Lung (tissue), 12 donors: ENCODE results near the gene OR6J1. TPM values are rescaled to one million over a fixed set of nuclear protein-coding genes. Genes with fewer than 3 reads are reported as not detected.
A peak's percentile ranks its signal among the peaks of the same experiment; 100 is the strongest.

Experiments used
- ATAC-seq: fragments of 200-7000 bp; cut with Tn5 transposase; one replicate; pipeline ENCODE4 v1.9.1; 2020; ENCODE audit warnings: moderate number of reproducible peaks; ENCODE audit not compliant: insufficient read depth, low FRiP score
- DNase-seq, 3 donors: peaks; one replicate each; pipeline ENCODE4 v3.0.0-alpha.2; 2013 to 2017
- H3K27ac ChIP-seq, 2 donors: one replicate each; pipeline ENCODE4 v1.5.1; 2013; ENCODE audit warnings: mild to moderate bottlenecking in 2 of 2, moderate library complexity in 2 of 2, control low read depth in 1 of 2, inconsistent platforms in 1 of 2, low read depth in 1 of 2, low read length in 1 of 2
- H3K27me3 ChIP-seq, 3 donors: one replicate each; pipeline ENCODE4 v1.5.1; 2013; ENCODE audit warnings: low read length in 2 of 3; ENCODE audit not compliant: control insufficient read depth in 3 of 3, insufficient read depth in 3 of 3
- H3K36me3 ChIP-seq, 4 donors: one replicate each; pipeline ENCODE4 v1.5.1; 2013; ENCODE audit warnings: low read length in 4 of 4, mild to moderate bottlenecking in 1 of 4, moderate library complexity in 1 of 4; ENCODE audit not compliant: control insufficient read depth in 4 of 4, insufficient read depth in 4 of 4
- H3K4me1 ChIP-seq, 5 donors: one replicate each; pipeline ENCODE4 v1.5.1; 2013; ENCODE audit warnings: low read length in 5 of 5, mild to moderate bottlenecking in 2 of 5, moderate library complexity in 1 of 5; ENCODE audit not compliant: control insufficient read depth in 5 of 5, insufficient read depth in 5 of 5
- H3K4me3 ChIP-seq: one replicate; pipeline ENCODE4 v1.5.1; 2013; ENCODE audit warnings: mild to moderate bottlenecking, control low read depth, moderate library complexity
- H3K9ac ChIP-seq, 2 donors: one replicate each; pipeline ENCODE4 v1.5.1; 2013; ENCODE audit warnings: low read length in 2 of 2, control low read depth in 1 of 2; ENCODE audit not compliant: insufficient read depth in 1 of 2
- H3K9me3 ChIP-seq, 4 donors: one replicate each; pipeline ENCODE4 v1.5.1; 2013; ENCODE audit warnings: low read length in 3 of 4, mild to moderate bottlenecking in 1 of 4, moderate library complexity in 1 of 4; ENCODE audit not compliant: control insufficient read depth in 4 of 4, insufficient read depth in 3 of 4
- CTCF ChIP-seq: IDR thresholded peaks from 2 replicates; pipeline ENCODE4 v1.5.1; 2012; ENCODE audit warnings: mild to moderate bottlenecking; ENCODE audit errors: control extremely low read depth, extremely low read depth
- WGBS, 2 donors: extraction: QIAGEN DNeasy Blood & Tissue Kit; methylation state at CpG; one replicate each; pipeline ENCODE4 v1.1.7; 2013; 5-methylcytosine and 5-hydroxymethylcytosine counted together
- polyA plus RNA-seq, 2 donors: library from polyadenylated mRNA; stranded (reverse); fragments of 200-250 nt; gene quantifications; one replicate each; pipeline ENCODE4 v1.2.1, GENCODE V29; 2013
- total RNA-seq, 2 donors: library from RNA; depleted of rRNA in 1 of 2; stranded (reverse); fragments of >200 nt in 1 of 2; gene quantifications; one replicate each; pipeline ENCODE4 v1.2.1, GENCODE V29; 2014 to 2021
- donor health status: control.
- donor health status: control.
- donor health status: Bipolar disorder and iron deficiency.
- donor health status: healthy.
- donor health status: DM: yes; HTN: yes; CAD: no.

OR6J1 gene
- total and polyA plus RNA-seq, 4 donors = 0.11 TPM; not detected in 3

DNA sequence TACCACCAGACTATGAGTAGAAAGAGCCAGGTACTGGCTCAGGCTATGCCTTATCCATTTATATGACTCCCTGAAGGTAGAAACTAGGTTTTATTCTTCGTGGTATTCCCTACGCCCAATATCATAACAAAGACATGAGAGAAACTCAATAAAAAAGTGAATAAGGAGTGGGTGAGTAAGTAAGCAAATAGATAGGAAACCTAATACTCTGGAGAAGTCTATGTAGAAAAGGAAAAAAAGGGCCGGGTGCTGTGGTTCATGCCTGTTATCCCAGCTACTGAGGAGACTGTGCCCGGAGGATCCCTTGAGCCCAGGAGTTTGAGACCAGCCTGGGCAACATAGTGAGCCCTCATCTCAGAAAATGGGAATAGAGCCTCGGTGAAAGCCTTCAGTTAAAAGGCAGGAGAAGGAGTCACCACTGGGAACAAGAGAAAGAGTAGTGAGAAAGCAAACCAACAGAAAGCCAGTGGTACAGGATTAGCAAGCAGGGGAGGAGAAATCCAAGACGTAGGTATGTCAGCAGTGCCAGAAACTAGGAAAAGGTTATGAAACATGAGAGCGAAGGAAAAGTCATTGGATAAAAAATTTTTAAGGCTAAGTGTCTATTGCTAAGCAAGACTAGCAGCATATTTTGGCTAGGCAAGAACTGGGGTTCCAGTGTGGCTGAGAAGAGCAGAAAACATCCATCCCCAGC, 6.0 kb upstream of the OR6J1 start:
- H3K4me3 ChIP-seq = no peak overlapping the region
- no peaks in the 10 kb centered on the region for H3K36me3 ChIP-seq
- H3K9me3 ChIP-seq = no peaks in the 10 kb centered on the region
- no peak for TF ChIP-seq CTCF
- no peak overlapping the region for H3K27ac ChIP-seq
- no peaks in the 10 kb centered on the region for H3K4me1 ChIP-seq
- no peak overlapping the region for H3K9ac ChIP-seq
- WGBS, 2 donors = 86 to 95% methylated on average over 7 of the region's 7 CpGs
- DNase-seq (peak in 1 of 3 donors; percentile 6), ATAC-seq (no peak)
- H3K27me3 ChIP-seq = peaks cover 0 to 3% (median 0%) of the 10 kb centered on the region in 3 donors

- H3K27ac ChIP-seq = no peak overlapping the region
- no peaks in the 10 kb centered on the region for H3K4me1 ChIP-seq
- H3K9ac ChIP-seq = no peak overlapping the region
- peaks cover 0 to 3% (median 0%) of the 10 kb centered on the region in 3 donors for H3K27me3 ChIP-seq
- H3K4me3 ChIP-seq = no peak overlapping the region
- no peaks in the 10 kb centered on the region for H3K36me3 ChIP-seq
- ATAC-seq (no peak), DNase-seq (no peak)
- 79% methylated on average over 2 of the region's 2 CpGs for WGBS, 2 donors
- no peak for TF ChIP-seq CTCF
- H3K9me3 ChIP-seq = no peaks in the 10 kb centered on the region
These were observed 4.4 kb upstream of the OR6J1 start for GRCh38 chr14:22648506-22648905.

GRCh38 chr14:22646570-22647254, 2.6 kb upstream of the OR6J1 start:
- WGBS, 2 donors = 89 to 93% methylated on average over 4 of the region's 4 CpGs
- no peaks in the 10 kb centered on the region for H3K4me1 ChIP-seq
- no peaks in the 10 kb centered on the region for H3K36me3 ChIP-seq
- peaks cover 0 to 3% (median 0%) of the 10 kb centered on the region in 3 donors for H3K27me3 ChIP-seq
- DNase-seq (no peak), ATAC-seq (no peak)
- H3K4me3 ChIP-seq = no peak overlapping the region
- TF ChIP-seq CTCF = no peak
- no peak overlapping the region for H3K27ac ChIP-seq
- H3K9me3 ChIP-seq = no peaks in the 10 kb centered on the region
- no peak overlapping the region for H3K9ac ChIP-seq
